ENCODE measurements around the gene LETM1. TPM values are rescaled to one million over a fixed set of nuclear protein-coding genes. Genes with fewer than 3 reads are reported as not detected.

The LETM1 gene
- total RNA-seq, 1 donor from 2014 or later = 42.6 TPM

DNA sequence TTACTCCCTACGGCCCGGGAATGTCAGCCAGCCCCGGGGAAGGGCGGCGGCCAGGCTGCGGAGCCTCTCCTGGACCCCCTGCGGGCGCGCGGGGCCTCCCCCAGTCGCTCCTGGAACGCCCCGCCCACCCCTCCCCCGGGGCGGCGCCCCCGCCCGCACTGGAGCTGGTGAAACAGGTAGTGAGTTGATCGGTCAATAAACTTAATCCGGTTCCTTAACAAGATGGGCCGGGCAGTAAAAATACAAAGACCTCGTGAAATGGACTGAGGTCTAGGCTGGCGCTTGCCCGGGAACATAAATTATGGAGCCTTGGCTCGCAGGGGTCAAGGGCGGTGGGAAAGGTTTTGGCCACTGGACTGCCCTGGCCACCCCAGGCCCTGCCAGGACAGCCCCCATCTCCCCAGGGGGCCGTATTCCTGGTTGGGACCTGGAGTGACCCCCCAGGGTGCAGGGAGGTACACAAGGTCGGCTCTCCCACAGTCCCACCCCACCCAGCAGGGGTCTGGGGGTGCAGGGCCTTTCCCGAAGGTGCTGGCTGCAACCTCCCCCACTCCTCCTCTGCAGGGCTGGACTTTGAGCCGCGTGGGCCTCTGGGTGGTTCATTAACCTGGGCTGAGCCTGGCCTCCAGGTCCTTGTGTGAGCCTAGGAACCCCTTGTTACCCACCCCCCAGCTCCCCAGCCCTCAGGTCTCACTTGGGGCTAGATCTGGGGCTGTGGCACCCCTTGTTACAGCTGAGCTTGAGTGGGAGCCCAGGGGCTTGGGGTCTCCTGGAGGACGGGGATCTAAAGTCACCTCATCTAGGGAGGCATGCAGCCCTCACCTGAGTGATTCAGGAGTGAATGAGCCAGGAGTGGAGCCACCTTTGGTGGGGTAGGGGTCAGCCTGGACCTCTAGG lies 60.4 kb downstream of the LETM1 start:
- peak overlapping the region; percentile 27 for H3K4me3 ChIP-seq (ENCODE audit: low read depth, low read length)
- no peak for TF ChIP-seq CTCF (conservative IDR thresholded peaks at IDR 0.05; ENCODE audit: low read depth, low read length)
- no peak for DNase-seq (ENCODE audit: low read depth)

DNA sequence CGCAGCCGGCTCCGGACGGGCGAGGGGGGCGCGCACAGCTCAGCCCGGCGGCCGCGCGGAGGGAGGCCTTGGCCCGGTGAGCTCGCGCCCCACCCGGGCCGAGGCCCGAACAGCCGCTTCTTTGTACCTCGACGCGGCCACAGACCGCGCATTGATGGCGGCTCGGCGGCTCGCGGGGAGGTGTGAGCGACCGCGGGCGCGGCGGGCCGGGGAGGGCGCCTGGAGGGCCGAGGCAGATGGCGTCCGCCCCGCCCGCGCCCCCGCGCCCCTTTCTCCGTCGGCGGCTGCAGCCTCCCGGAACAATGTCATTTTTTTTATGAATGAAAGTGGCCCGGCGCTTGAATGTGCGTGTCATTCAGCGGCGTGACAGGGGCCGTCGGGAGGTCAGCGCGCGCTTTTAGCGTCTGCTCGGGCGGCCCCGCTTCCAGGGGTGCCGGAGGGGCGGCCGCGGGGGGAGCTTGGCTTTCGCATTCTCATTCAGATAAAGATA lies 61.1 kb downstream of the LETM1 start:
- DNase-seq (ENCODE audit: low read depth) = no peak
- peak overlapping the region; percentile 27 for H3K4me3 ChIP-seq (ENCODE audit: low read depth, low read length)
- no peak for TF ChIP-seq CTCF (conservative IDR thresholded peaks at IDR 0.05; ENCODE audit: low read depth, low read length)

GRCh38 chr4:1793940-1794808 lies 61.8 kb downstream of the LETM1 start:
- no peak for DNase-seq (ENCODE audit: low read depth)
- no peak for TF ChIP-seq CTCF (conservative IDR thresholded peaks at IDR 0.05; ENCODE audit: low read depth, low read length)
- peak overlapping the region; percentile 49 for H3K4me3 ChIP-seq (ENCODE audit: low read depth, low read length)

DNA sequence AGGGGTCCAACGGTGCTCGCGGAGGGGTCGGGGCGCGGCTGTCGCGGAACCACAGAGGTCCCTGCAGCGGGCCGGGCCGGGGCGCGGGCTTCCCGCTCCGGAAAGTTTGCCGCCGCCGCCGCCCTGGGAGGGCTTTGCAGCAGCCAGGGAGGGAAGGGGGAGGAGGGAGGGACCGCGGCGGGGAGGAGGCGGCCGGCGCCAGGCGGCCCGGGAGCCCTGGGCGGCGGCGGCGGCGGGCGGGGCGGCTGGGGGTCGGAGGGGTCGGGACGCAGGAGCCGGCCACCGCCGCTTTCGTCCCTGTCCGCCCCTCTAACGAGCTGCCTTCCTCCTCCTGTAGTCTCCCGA lies 62.5 kb downstream of the LETM1 start:
- TF ChIP-seq CTCF (conservative IDR thresholded peaks at IDR 0.05; ENCODE audit: low read depth, low read length) = no peak
- H3K4me3 ChIP-seq (ENCODE audit: low read depth, low read length) = peak overlapping the region; percentile 42
- no peak for DNase-seq (ENCODE audit: low read depth)

DNA sequence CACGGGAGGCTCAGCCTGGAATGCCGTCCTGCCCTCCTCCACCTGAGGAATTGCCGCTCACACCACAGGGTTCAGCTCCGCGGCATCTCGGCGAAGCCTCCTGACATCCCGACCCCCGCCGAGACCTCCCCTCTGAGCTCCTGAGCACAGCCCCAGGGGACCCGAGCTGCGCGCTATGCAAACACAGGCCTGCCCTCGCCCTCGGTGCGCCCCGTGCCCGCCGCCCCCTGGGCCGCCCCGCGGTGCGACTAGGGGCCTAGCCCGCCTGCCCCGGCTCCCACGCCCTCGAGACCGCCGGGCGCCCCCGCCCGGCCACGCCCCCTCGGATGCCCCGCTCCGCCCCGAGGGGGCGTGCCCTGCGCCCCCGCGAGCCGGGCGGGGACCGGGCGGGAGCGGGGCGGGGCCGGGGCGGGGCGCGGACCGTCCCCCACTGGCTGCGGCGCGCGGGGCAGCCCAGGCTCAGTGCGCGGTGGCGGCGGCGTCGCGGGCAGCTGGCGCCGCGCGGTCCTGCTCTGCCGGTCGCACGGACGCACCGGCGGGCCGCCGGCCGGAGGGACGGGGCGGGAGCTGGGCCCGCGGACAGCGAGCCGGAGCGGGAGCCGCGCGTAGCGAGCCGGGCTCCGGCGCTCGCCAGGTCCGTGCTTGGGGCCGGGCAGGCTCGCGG lies 63.0 kb downstream of the LETM1 start, which contains the start of gene FGFR3:
Gene FGFR3, plus strand, starts transcription at position 462 of the 664 bp plus-strand sequence. CDS start 642 bp downstream, outside the sequence.
- no peak for TF ChIP-seq CTCF (conservative IDR thresholded peaks at IDR 0.05; ENCODE audit: low read depth, low read length)
- DNase-seq (ENCODE audit: low read depth) = no peak
- peak within 1 kb of the TSS; percentile 49 for H3K4me3 ChIP-seq (ENCODE audit: low read depth, low read length)

GRCh38 chr4:1792158-1792831 lies 63.7 kb downstream of the LETM1 start:
- DNase-seq (ENCODE audit: low read depth) = no peak
- no peak overlapping the region for H3K4me3 ChIP-seq (ENCODE audit: low read depth, low read length)
- no peak for TF ChIP-seq CTCF (conservative IDR thresholded peaks at IDR 0.05; ENCODE audit: low read depth, low read length)

All from epithelial cell of proximal tubule (primary cell).